HepG2 (cell line): ENCODE data around the gene PPM1E. TPM values are rescaled to one million over a fixed set of nuclear protein-coding genes. Genes with fewer than 3 reads are reported as not detected.

Experiments
- ATAC-seq: fragments of 200-7000 bp; cut with Tn5 transposase; 3 replicates; pipeline ENCODE4 v1.9.1; 2020; ENCODE audit warnings: mild to moderate bottlenecking, moderate library complexity
- BruUV-seq: library from RNA; stranded (reverse); fragments of 400-500 nt; replicated peaks from 2 replicates; lab custom pipeline; 2021; lab: Mats Ljungman, UMichigan
- CTCF ChIA-PET: fragments of 300-600 bp; formaldehyde crosslinking; extraction: SDS; loops from one replicate; lab custom pipeline; 2021; ENCODE audit warnings: low total read pairs, inconsistent platforms, low intra/inter-chr PET ratio; lab: Yijun Ruan, JAX
- POLR2A ChIA-PET: fragments of 350-600 bp; sonication (Branson Sonifier 250); formaldehyde crosslinking; loops from one replicate; lab custom pipeline; 2020; ENCODE audit warnings: antibody characterized with exemption, inconsistent platforms; lab: Yijun Ruan, JAX
- DNase-seq: peaks from one replicate; pipeline ENCODE4 v3.0.0-alpha.2; 2015; ENCODE audit warnings: low spot score
- FAIRE-seq: peaks from 3 replicates; lab custom pipeline; 2011; peaks lifted over from hg19 to GRCh38; lab: Jason Lieb, UNC
- H2AFZ ChIP-seq: one replicate; pipeline ENCODE4 v1.6.1; 2011; ENCODE audit warnings: low read length, inconsistent platforms
- H3K27ac ChIP-seq: fragments of 300-600 bp; 3 replicates; pipeline ENCODE4 v1.8.0; 2011; ENCODE audit warnings: mixed run types, mild to moderate bottlenecking, mixed read lengths, low read length, inconsistent platforms; ENCODE audit not compliant: insufficient read depth; ENCODE audit errors: extremely low read length
- H3K27me3 ChIP-seq, 2 experiments: fragments of 200-600 bp in 1 of 2; 2 replicates in 1 of 2; 3 replicates in 1 of 2; pipeline versions ENCODE4 v1.6.0 to v1.8.0; 2011; ENCODE audit warnings: low read length in 2 of 2, mild to moderate bottlenecking in 2 of 2, moderate library complexity in 2 of 2, inconsistent platforms in 1 of 2; ENCODE audit not compliant: insufficient read depth in 2 of 2, control insufficient read depth in 1 of 2
- H3K36me3 ChIP-seq, 2 experiments: fragments of 200-600 bp in 1 of 2; replicated peaks in 1 of 2; 2 replicates in 1 of 2; 3 replicates in 1 of 2; pipeline versions ENCODE4 v1.5.1 to v1.8.0; 2011; ENCODE audit warnings: low read length in 2 of 2, inconsistent platforms in 1 of 2; ENCODE audit not compliant: insufficient read depth in 2 of 2, control insufficient read depth in 1 of 2
- H3K4me1 ChIP-seq: 2 replicates; pipeline ENCODE4 v1.5.1; 2012; ENCODE audit warnings: low read length, inconsistent platforms; ENCODE audit not compliant: insufficient read depth
- H3K4me2 ChIP-seq: 2 replicates; pipeline ENCODE4 v1.6.0; 2011; ENCODE audit warnings: low read depth, low read length, inconsistent platforms
- H3K4me3 ChIP-seq, 3 experiments: fragments of 200-600 bp in 1 of 3; sonication (generic), shearing (Covaris generic) in 1 of 3; replicated peaks in 1 of 3; 2 replicates each; pipeline ENCODE4 v1.5.1; 2011 to 2016; ENCODE audit warnings: low read length in 3 of 3, inconsistent platforms in 2 of 3, low read depth in 2 of 3, mild to moderate bottlenecking in 2 of 3, control low read depth in 1 of 3, mixed read lengths in 1 of 3; ENCODE audit not compliant: insufficient read depth in 1 of 3
- H3K79me2 ChIP-seq: one replicate; pipeline ENCODE4 v1.6.1; 2011; ENCODE audit warnings: low read length, inconsistent platforms; ENCODE audit not compliant: insufficient read depth
- H3K9ac ChIP-seq: 2 replicates; pipeline ENCODE4 v1.6.0; 2011; ENCODE audit warnings: mild to moderate bottlenecking, low read depth, low read length, inconsistent platforms; ENCODE audit not compliant: insufficient read depth
- H3K9me3 ChIP-seq: 2 replicates; pipeline ENCODE4 v1.5.1; 2012; ENCODE audit warnings: mild to moderate bottlenecking, low read length
- H4K20me1 ChIP-seq: 2 replicates; pipeline ENCODE4 v1.6.0; 2011; ENCODE audit warnings: inconsistent platforms, mild to moderate bottlenecking, low read length, moderate library complexity; ENCODE audit not compliant: insufficient read depth
- AKAP8 ChIP-seq: sonication (generic); formaldehyde crosslinking; IDR thresholded peaks from 2 replicates; pipeline ENCODE4 v1.5.1; 2020; ENCODE audit warnings: mild to moderate bottlenecking, missing genetic modification reagents
- KLF11 ChIP-seq: IDR thresholded peaks from 2 replicates; pipeline ENCODE4 v1.6.1; 2016; ENCODE audit warnings: missing compliant biosample characterization
- RBAK ChIP-seq: sonication (generic); formaldehyde crosslinking; IDR thresholded peaks from 2 replicates; pipeline ENCODE4 v1.5.1; 2020; ENCODE audit warnings: mild to moderate bottlenecking, missing genetic modification reagents
- WGBS: methylation state at CpG from one replicate; pipeline ENCODE4 v1.1.6; 2017; ENCODE audit warnings: low lambda C conversion rate; 5-methylcytosine and 5-hydroxymethylcytosine counted together
- in situ Hi-C: cut with HindIII; loops from 2 replicates; pipeline ENCODE4 v1.10.0; 2017; ENCODE audit warnings: low pct_unique_long_range_greater_than_20kb; ENCODE audit not compliant: extremely low pct_ligation_motif_present
- intact Hi-C: fragments of 100-400 bp; cut with micrococcal nuclease; formaldehyde crosslinking; loops from one replicate; pipeline ENCODE4 v1.10.0; 2022; ENCODE audit not compliant: unreplicated experiment
- polyA plus RNA-seq, 8 experiments: library from polyadenylated mRNA; depleted of rRNA in 3 of 8; stranded (reverse) in 7 of 8; unstranded in 1 of 8; fragments of >200 nt; fragmentation: Illumina TruSeq in 4 of 8; extraction: Trizol in 4 of 8; gene quantifications; 2 replicates each; pipeline versions ENCODE4 v1.2.1 to v1.2.3, GENCODE V29; 2011 to 2016; ENCODE audit warnings: low read depth in 4 of 8, missing spikeins in 1 of 8, mixed read lengths in 1 of 8; ENCODE audit not compliant: insufficient read depth in 1 of 8
- total RNA-seq, 5 experiments: library from RNA; depleted of rRNA; stranded (reverse); fragments of >200 nt; fragmentation: Illumina TruSeq; extraction: Trizol; gene quantifications; 2 replicates each; pipeline ENCODE4 v1.2.3, GENCODE V29; 2016; ENCODE audit warnings: low read depth in 1 of 5
- TF ChIP-seq, protein P1 (sequence below): IDR thresholded peaks from 2 replicates; pipeline ENCODE4 v1.6.1; 2012; ENCODE audit warnings: low read depth, low read length, improper control_type of control experiment
- TF ChIP-seq, protein P2 (sequence below): sonication (generic); formaldehyde crosslinking; IDR thresholded peaks from 2 replicates; pipeline ENCODE4 v1.4.0; 2020; ENCODE audit warnings: mild to moderate bottlenecking, missing genetic modification reagents

The PPM1E gene
- total and polyA plus RNA-seq, 2 of the 13 experiments (the other 11 are each of a cell fraction or from before 2014, with no cell fraction given): 0.15 TPM; not detected in 1

DNA sequence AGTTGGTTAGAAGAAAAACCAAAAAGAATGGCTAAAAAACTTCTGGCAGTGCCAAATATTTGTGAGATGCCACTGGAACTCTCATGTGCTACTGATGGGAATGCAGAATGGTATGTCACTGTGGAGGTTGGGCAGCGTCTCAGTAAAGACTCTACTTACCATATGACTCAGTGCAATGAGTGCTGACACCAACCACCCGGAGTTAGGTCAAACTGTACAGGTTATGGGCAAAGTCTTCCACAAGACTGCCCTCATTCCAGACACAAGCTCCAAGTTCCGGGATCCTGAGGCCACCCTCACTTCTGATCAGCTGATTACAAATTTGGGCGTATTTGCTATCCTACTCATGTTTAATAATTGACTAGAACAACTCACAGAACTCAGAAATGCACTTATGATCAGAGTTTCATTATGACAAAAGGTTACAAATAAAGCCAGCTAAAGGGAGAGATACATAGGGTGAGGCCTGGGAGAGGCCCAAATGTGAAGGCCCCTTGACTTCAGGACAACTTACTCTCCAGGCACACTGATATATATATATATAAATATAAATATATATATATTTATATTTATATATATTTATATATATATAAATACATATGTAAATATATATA lies 236.2 kb downstream of the PPM1E start (continued):
- TF ChIP-seq, protein P1, sequence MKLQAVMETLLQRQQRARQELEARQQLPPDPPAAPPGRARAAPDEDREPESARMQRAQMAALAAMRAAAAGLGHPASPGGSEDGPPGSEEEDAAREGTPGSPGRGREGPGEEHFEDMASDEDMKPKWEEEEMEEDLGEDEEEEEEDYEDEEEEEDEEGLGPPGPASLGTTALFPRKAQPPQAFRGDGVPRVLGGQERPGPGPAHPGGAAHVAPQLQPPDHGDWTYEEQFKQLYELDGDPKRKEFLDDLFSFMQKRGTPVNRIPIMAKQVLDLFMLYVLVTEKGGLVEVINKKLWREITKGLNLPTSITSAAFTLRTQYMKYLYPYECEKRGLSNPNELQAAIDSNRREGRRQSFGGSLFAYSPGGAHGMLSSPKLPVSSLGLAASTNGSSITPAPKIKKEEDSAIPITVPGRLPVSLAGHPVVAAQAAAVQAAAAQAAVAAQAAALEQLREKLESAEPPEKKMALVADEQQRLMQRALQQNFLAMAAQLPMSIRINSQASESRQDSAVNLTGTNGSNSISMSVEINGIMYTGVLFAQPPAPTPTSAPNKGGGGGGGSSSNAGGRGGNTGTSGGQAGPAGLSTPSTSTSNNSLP: peak; percentile 9; the same call in 1 of the 2 replicates
- no peak for TF ChIP-seq AKAP8

DNA sequence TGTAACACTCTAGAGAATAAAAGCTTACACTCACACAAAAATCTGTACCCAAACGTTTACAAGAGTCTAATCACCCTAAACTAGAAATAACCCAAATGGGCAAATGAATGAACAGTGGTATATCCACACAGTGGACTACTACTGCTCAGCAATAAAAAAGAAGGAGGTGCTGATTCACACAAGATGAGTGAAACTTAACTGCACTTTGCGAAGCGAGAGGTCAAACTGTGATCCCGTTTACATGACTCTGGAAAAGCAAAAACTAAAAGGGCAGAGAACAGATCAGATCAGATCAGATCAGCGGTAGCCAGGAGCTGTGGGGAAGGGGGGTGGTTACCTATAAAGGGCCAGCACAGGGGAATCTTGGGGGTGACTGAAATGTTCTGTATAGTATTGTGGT lies 237.7 kb downstream of the PPM1E start:
- Histone ChIP-seq H3K27me3 (no peaks in the 10 kb centered on the region), H3K9me3 (no peaks in the 10 kb centered on the region), H4K20me1 (no peaks in the 10 kb centered on the region), H3K4me1 (peaks cover 7% of the 10 kb centered on the region), H3K79me2 (no peaks in the 10 kb centered on the region), H3K36me3 (no peaks in the 10 kb centered on the region; a peak in 2 of 5 replicates), H3K4me3 (no peak overlapping the region), H3K4me2 (no peak overlapping the region), H3K27ac (no peak overlapping the region), H3K9ac (no peak overlapping the region), H2AFZ (no peak overlapping the region)
- FAIRE-seq: no peak
- intact Hi-C loops (no loop called here), in situ Hi-C loops (no loop called here)
- 78% methylated on average over 5 of the region's 5 CpGs for WGBS
- ChIA-PET POLR2A (no interaction called here), CTCF (no interaction called here)
- no peak for ATAC-seq
- TF ChIP-seq RBAK (no peak), KLF11 (CRISPR knock-in tag) (no peak)
- TF ChIP-seq, protein P2, sequence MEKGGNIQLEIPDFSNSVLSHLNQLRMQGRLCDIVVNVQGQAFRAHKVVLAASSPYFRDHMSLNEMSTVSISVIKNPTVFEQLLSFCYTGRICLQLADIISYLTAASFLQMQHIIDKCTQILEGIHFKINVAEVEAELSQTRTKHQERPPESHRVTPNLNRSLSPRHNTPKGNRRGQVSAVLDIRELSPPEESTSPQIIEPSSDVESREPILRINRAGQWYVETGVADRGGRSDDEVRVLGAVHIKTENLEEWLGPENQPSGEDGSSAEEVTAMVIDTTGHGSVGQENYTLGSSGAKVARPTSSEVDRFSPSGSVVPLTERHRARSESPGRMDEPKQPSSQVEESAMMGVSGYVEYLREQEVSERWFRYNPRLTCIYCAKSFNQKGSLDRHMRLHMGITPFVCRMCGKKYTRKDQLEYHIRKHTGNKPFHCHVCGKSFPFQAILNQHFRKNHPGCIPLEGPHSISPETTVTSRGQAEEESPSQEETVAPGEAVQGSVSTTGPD (CRISPR knock-in tag): no peak
- no TSS peak for BruUV-seq
- no peak for DNase-seq
